Mucosa of stomach (tissue), 1 donor: ENCODE data around the gene FASN.

Source experiments
- H3K27me3 ChIP-seq: one replicate; pipeline ENCODE4 v1.7.0; 2013; ENCODE audit warnings: mild to moderate bottlenecking, low read length; ENCODE audit not compliant: control insufficient read depth, insufficient read depth
- H3K36me3 ChIP-seq: one replicate; pipeline ENCODE4 v1.7.0; 2013; ENCODE audit warnings: low read length; ENCODE audit not compliant: control insufficient read depth, insufficient read depth
- H3K4me1 ChIP-seq: one replicate; pipeline ENCODE4 v1.7.0; 2013; ENCODE audit warnings: mild to moderate bottlenecking, low read length; ENCODE audit not compliant: control insufficient read depth, insufficient read depth
- H3K4me3 ChIP-seq: one replicate; pipeline ENCODE4 v1.7.0; 2013; ENCODE audit warnings: low read length
- H3K9ac ChIP-seq: one replicate; pipeline ENCODE4 v1.7.0; 2013; ENCODE audit warnings: mild to moderate bottlenecking, low read length, moderate library complexity
- H3K9me3 ChIP-seq: one replicate; pipeline ENCODE4 v1.7.0; 2013; ENCODE audit warnings: mild to moderate bottlenecking, low read length, moderate library complexity; ENCODE audit not compliant: control insufficient read depth
- donor health status: Pancreatic carcinoma.

FASN gene

DNA sequence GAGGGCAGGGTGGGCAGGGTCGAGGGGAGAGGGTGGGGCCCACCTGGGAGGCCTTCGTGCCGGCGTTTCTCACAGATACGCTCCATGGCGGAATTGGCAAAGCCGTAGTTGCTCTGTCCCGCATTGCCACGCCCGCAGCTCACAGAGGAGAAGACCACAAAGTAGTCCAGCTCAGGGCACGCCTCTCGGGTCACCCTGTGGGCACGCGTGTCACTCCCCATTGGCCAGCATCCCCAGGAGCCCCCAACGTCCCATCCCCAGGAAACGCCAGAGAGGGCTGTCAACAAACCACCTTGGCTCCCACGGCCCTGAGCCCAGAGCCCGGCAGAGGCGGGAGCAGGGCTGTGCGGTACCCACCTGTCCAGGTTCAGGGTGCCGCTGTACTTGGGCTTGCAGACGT lies 16.1 kb downstream of the FASN start:
- H3K27me3 ChIP-seq = no peaks in the 10 kb centered on the region
- no peak overlapping the region for H3K4me3 ChIP-seq
- H3K36me3 ChIP-seq = peaks cover 5% of the 10 kb centered on the region

DNA sequence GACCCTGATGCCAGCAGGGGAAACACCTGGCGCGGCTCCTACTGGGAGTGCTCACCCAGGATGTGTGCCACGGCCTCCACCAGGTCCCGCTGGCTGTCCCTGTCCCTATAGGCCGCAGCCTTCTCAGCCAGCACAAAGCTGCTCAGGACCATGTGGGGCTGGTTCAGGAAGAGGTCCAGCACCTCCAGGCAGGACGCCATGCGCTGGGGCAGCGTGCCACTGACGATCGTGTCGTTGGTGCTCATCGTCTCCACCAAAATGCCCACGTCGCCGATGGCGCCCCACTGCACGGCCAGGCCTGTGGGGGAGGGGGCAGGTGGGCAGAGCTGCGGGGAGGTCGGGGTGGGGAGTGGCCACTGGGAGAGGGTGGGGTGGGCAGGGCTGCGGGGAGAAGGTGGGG lies 16.5 kb downstream of the FASN start:
- H3K36me3 ChIP-seq = peaks cover 5% of the 10 kb centered on the region
- H3K4me1 ChIP-seq = no peaks in the 10 kb centered on the region
- H3K27me3 ChIP-seq = no peaks in the 10 kb centered on the region
- no peak overlapping the region for H3K9ac ChIP-seq
- H3K4me3 ChIP-seq = no peak overlapping the region
- no peaks in the 10 kb centered on the region for H3K9me3 ChIP-seq

More for the DNA sequence above, 16.1 kb downstream of the FASN start:
- Histone ChIP-seq H3K9me3 (no peaks in the 10 kb centered on the region), H3K4me1 (no peaks in the 10 kb centered on the region), H3K9ac (no peak overlapping the region)

DNA sequence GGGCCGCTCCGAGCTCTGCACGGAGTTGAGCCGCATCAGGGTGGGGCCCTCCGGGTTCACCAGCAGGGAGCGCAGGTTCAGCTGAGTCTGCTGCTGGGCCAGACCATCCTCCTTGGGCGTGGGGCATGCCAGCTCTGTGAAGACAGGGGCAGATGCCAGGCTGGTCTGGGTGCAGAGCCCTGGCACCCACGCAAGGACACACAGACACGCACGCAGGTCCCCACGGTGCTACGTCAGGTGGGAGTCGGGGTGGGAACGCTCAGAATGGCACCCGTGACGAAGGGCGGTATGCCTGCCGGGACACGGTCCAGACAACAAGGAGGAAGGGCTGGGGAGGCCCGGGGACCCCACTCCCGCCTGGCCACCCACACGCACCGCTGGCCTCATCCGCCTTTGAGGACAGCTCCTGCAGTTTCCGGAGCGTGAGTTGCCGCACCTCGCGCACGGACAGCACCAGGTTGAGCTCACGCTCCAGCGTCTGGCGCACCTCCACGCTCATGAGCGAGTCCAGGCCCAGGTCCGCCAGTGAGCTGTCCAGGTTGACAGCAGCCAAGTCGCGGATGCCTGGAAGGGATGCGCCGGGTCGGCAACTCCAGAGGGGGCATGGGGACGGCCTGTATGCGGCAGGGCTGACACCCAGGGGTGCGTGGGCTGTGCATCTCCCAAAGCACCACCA lies 17.1 kb downstream of the FASN start:
- H3K4me3 ChIP-seq = no peak overlapping the region
- no peak overlapping the region for H3K9ac ChIP-seq
- no peaks in the 10 kb centered on the region for H3K27me3 ChIP-seq
- H3K4me1 ChIP-seq = no peaks in the 10 kb centered on the region
- H3K36me3 ChIP-seq = peaks cover 5% of the 10 kb centered on the region
- no peaks in the 10 kb centered on the region for H3K9me3 ChIP-seq

DNA sequence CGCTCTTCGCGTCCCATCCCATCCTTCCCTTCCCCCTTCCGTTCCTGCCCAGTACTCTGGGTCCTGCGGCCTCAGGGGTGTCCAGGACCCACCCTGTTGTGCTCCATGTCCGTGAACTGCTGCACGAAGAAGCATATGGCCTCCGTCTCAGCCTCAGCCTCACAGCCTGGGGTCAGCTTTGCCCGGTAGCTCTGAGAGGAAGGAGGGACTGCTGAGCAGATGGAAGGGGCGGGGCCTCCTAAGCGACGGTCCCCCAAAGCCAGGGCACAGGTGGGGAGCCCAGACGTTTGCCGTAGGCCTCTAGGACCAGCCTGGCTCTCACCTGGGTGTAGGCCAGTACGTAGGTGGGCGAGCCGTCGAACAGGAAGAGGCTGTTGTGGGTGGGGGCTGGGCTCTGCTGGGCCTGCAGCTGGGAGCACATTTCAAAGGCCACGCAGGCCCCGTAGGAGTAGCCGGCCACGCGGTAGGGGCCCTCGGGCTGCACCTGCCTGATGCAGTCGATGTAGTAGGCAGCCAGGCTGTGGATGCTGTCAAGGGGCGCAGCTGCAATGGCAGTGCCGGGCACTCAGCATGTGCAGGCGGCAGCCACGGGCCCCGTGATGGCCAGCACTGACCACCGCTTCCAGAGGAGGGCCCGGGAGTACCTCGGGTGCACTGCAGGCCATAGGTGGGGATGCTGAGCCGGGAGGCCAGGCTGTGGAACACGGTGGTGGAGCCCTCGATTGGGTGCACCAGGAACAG lies 17.8 kb downstream of the FASN start:
- Histone ChIP-seq H3K27me3 (no peaks in the 10 kb centered on the region), H3K36me3 (peaks cover 5% of the 10 kb centered on the region), H3K4me1 (no peaks in the 10 kb centered on the region), H3K9ac (no peak overlapping the region), H3K9me3 (no peaks in the 10 kb centered on the region), H3K4me3 (no peak overlapping the region)

DNA sequence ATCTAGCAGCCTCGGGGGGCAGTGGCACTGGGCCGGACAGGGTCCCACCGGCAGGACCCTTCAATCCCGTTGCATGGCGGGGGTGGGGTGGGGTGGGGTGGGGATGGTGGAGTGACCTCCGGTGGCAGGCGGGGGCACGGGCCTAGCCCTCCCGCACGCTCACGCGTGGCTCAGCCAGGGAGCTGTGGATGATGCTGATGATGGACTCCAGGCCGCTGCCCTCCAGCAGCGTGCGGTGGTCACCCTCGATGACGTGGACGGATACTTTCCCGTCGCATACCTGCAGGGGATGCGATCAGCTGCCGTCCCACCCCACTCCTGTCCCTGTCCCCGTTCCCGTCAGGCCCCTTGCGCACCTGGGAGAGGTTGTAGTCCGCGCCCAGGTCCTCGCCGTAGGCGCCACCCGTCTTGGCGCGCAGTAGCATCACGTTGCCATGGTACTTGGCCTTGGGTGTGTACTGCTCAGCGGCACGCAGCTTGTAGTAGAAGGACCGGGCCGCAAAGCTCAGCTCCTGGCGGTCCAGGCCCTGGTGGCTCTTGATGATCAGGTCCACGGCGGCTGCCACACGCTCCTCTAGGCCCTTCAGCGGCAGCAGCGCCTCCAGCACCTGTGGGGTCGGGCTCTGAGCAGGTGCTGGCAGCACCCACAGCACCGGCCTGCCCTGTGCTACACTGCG lies 18.9 kb downstream of the FASN start:
- H3K9ac ChIP-seq = no peak overlapping the region
- peaks cover 5% of the 10 kb centered on the region for H3K36me3 ChIP-seq
- H3K4me3 ChIP-seq = no peak overlapping the region
- no peaks in the 10 kb centered on the region for H3K4me1 ChIP-seq
- H3K9me3 ChIP-seq = no peaks in the 10 kb centered on the region
- no peaks in the 10 kb centered on the region for H3K27me3 ChIP-seq

DNA sequence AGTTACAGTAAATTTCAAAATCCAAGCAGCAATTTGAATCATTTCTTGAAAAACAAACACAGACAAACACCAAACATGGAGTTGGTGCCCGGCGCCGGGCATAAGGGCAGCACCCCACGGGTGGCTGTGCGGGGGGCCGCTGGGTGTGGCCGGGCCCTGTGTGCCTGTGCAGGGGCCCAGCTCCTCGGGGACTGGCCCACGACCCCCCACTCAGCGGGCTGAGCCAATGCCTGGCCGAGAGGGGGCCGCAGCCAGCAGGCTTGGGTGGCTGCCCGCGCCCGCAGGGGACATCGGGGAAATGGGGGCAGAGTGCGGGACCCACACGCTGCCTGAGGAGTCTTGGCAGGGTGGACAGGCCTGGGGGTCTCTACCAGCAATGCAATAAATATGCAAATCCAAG lies 19.6 kb downstream of the FASN start:
- H3K4me3 ChIP-seq = no peak overlapping the region
- no peaks in the 10 kb centered on the region for H3K4me1 ChIP-seq
- H3K9me3 ChIP-seq = no peaks in the 10 kb centered on the region
- H3K27me3 ChIP-seq = no peaks in the 10 kb centered on the region
- peaks cover 5% of the 10 kb centered on the region for H3K36me3 ChIP-seq
- H3K9ac ChIP-seq = no peak overlapping the region

DNA sequence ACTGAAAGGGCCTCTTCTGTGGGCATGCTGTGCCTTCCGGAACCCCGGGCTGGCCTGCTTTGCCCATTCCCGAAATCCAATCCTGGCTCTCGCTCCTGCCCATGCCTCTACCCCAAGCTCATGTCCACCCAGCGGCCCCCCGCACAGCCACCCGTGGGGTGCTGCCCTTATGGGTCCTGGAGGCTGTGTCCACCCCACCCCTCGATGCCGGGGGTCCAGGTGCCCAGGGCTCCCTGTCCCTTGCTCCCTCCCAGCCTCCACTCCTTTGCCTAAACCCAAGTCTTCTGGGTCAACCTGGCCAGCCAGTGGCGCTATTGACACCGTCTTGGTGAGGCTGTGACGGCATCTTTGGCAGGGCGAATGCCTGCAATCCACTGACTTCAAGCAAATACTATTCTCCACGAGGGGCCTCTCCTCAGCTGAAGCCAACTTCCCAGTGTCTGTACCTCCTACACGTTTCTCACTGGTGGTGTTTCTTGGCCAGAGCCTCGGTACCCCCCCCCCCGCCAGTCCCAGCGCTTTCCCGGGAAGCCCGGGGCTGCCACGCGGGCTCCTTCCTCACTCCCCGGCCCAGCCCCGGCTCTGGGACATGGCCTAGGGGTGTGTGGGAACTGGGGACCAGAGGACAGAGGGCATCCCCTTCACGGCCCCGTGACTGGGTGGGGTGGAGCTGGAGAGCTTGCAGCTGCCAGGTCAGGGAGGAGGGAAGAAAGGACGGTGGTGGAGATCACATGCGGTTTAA lies 20.2 kb downstream of the FASN start:
- Histone ChIP-seq H3K9ac (no peak overlapping the region), H3K36me3 (peaks cover 5% of the 10 kb centered on the region), H3K4me1 (no peaks in the 10 kb centered on the region), H3K27me3 (no peaks in the 10 kb centered on the region), H3K4me3 (no peak overlapping the region), H3K9me3 (no peaks in the 10 kb centered on the region)

DNA sequence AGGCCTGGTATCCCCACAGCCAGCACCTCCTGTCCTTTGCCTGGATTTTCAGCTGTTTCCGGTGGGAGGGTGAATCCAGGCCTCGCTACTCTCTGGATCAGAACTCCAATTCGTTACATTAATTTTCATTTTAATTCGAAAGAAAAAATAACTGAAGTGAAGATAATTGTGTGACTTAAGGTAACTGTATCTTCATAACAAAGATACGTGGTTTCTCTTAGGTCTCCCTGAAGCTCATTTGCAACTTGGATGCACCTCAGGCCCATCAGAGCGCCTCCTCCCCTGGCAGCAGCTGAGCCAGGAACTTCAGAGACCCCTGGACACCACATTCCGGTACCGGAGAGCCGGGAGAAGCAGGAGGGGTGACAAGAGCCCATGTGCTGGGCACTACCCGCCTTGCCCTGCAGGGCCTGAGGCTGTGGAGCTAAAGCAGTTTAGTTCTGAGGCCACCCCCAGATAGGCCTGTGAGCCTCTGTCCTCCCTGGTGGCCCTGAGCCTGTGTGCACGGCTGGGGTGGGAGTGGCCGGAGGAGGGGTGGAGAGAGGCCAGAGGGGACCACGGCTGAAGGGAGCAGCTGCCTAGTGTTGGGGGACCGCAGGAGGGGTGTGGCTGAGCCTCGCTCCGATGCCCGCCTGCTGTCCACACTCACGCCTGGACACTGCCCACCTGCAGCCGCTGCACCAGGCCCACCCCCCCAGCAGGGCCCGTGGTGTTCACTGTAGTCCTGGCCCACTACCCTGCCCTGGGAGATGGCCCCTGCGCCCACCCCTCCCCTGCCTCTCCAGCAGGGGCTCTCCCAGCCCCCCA lies 21.0 kb downstream of the FASN start:
- Histone ChIP-seq H3K4me1 (no peaks in the 10 kb centered on the region), H3K9me3 (no peaks in the 10 kb centered on the region), H3K36me3 (peaks cover 5% of the 10 kb centered on the region), H3K4me3 (no peak overlapping the region), H3K9ac (no peak overlapping the region), H3K27me3 (no peaks in the 10 kb centered on the region)

DNA sequence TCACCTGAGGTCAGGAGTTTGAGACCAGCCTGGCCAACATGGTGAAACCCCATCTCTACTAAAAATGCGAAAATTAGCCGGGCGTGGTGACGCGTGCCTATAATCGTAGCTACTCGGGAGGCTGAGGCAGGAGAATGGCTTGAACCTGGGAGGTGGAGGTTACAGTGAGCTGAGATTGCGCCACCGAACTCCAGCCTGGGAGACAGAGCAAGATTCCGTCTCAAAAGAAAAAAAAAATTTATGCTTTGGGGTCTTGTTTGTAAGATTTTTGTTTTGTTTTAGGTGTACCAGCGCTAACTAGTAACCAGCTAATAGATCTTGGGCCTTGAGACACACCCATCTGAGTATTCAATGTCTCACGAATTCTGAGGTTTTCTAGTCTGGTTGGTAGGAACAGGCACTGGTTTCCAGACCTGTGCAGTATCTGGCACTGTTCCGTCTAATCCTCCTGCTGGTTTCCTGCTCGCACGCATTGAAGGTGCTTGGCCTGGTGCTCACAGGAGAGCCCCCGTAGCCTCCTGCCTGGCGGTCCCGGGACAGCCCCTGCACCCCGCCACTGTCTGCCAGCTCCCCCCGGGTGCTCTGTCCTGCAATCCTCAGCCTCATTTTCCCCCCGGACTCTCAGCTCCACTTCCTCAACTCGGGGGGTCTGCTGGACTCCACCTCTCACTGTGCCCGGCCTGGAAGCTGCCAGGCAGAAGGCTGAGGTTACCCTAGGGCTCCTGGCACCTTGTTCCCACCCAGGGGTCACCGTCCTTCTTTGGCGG lies 21.8 kb downstream of the FASN start:
- Histone ChIP-seq H3K4me3 (no peak overlapping the region), H3K9me3 (no peaks in the 10 kb centered on the region)

DNA sequence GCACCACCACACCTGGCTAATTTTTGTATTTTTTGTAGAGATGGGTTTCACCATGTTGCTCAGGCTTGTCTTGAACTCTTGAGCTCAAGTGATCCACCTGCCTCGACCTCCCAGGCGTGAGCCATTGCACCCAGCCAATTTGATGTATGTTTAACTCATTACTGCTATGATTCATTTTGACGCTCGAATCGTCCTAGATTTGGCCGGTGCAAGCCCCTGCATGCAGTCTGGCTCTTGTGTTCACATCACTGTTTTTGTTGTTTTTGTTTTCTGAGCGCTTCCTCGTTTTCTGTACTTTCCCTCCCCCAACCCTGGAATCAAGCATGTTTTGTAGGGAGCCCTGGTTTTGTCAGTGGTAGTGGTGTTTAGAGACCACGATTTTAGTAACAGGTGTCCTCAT lies 24.6 kb downstream of the FASN start:
- H3K9me3 ChIP-seq = no peaks in the 10 kb centered on the region
- no peak overlapping the region for H3K4me3 ChIP-seq

More for the DNA sequence above, 21.8 kb downstream of the FASN start:
- Histone ChIP-seq H3K36me3 (peaks cover 5% of the 10 kb centered on the region), H3K9ac (no peak overlapping the region), H3K27me3 (no peaks in the 10 kb centered on the region), H3K4me1 (no peaks in the 10 kb centered on the region)

DNA sequence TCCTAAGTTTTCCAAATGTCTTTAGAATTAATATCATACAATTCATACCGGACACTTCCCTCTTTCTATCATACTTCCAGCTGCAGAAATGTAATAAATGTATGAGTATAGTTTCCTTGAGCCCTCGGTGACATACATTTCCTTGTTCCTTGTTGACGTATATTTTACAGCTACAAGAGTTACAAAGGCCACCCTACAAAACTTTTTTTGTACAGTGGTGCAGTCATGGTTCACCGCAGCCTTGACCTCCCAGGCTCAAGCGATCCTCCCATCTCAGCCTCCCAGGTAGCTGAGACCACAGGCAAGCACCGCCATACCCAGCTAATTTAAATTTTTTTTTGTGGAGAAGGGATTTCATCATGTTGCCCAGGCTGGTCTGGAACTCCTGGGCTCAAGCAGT lies 25.2 kb downstream of the FASN start:
- H3K27me3 ChIP-seq = no peaks in the 10 kb centered on the region
- no peaks in the 10 kb centered on the region for H3K4me1 ChIP-seq
- no peak overlapping the region for H3K9ac ChIP-seq
- no peak overlapping the region for H3K4me3 ChIP-seq
- no peaks in the 10 kb centered on the region for H3K36me3 ChIP-seq
- no peaks in the 10 kb centered on the region for H3K9me3 ChIP-seq

More for the DNA sequence above, 24.6 kb downstream of the FASN start:
- H3K4me1 ChIP-seq = no peaks in the 10 kb centered on the region
- no peaks in the 10 kb centered on the region for H3K27me3 ChIP-seq
- H3K36me3 ChIP-seq = no peaks in the 10 kb centered on the region
- H3K9ac ChIP-seq = no peak overlapping the region
